ENCODE results near the gene GGT1.
A peak's percentile ranks its signal among the peaks of the same experiment; 100 is the strongest.
"Not testable (repeated sequence)": the region's sequence is repeated elsewhere in the genome, so short reads cannot be mapped to it uniquely, and the experiment has no call there.

GGT1 gene

DNA sequence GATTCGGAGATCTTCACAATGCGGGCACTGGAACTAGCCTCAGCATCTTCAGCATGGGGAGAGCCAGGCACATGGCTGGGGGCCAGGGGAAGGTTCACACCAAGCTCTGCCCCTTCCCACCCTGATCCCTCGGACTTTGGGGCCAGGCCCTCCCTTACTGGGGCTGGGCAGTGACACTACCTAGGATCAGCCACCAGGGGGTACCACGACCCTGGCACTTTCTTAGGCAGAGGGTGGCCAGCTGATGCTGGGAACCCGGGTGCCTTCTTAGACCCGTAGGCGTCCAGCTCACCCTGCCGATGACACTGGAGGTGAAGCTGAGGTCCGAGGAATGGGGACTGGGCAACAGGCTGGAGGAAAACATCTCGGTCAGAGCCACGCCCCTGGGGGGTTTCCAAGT, 26.1 kb downstream of the GGT1 start:
- peak; percentile 15 for TF ChIP-seq CTCF (IDR thresholded peaks at IDR 0.05; ENCODE audit: insufficient read depth, low read length)
- H3K27me3 ChIP-seq (ENCODE audit: insufficient read depth, poor library complexity, severe bottlenecking); H3K4me3 ChIP-seq (replicated peaks; ENCODE audit: insufficient read depth, low read length); H3K27ac ChIP-seq (replicated peaks): not testable (repeated sequence)
- DNase-seq (ENCODE audit: low read depth in 1 of 2, low spot score in 1 of 2), result peak in 1 of 2 experiments; percentile 15

GRCh38 chr22:24630812-24631427, 27.9 kb downstream of the GGT1 start:
- H3K27me3 ChIP-seq (ENCODE audit: insufficient read depth, poor library complexity, severe bottlenecking); H3K4me3 ChIP-seq (replicated peaks; ENCODE audit: insufficient read depth, low read length): not testable (repeated sequence)
- peak overlapping the region; percentile 67 for H3K27ac ChIP-seq (replicated peaks)
- peak in 1 of 2 experiments; percentile 46 for DNase-seq (ENCODE audit: low read depth in 1 of 2, low spot score in 1 of 2)
- TF ChIP-seq SPI1 (IDR thresholded peaks at IDR 0.05; ENCODE audit: borderline replicate concordance, low read depth), result peak; percentile 16; the same call in 1 of the 2 replicates

GRCh38 chr22:24631430-24632122, 28.6 kb downstream of the GGT1 start:
- not testable (repeated sequence) for H3K4me3 ChIP-seq (replicated peaks; ENCODE audit: insufficient read depth, low read length); H3K27me3 ChIP-seq (ENCODE audit: insufficient read depth, poor library complexity, severe bottlenecking); DNase-seq (ENCODE audit: low read depth in 1 of 2, low spot score in 1 of 2)
- peak overlapping the region; percentile 67; the same call in 1 of the 2 replicates for H3K27ac ChIP-seq (replicated peaks)

GRCh38 chr22:24632642-24633041, 29.6 kb downstream of the GGT1 start:
- not testable (repeated sequence) for H3K4me3 ChIP-seq (replicated peaks; ENCODE audit: insufficient read depth, low read length); H3K27ac ChIP-seq (replicated peaks); H3K27me3 ChIP-seq (ENCODE audit: insufficient read depth, poor library complexity, severe bottlenecking)
- DNase-seq (ENCODE audit: low read depth in 1 of 2, low spot score in 1 of 2), result peak in 1 of 2 experiments; percentile 69

- not testable (repeated sequence) for H3K27me3 ChIP-seq (ENCODE audit: insufficient read depth, poor library complexity, severe bottlenecking); H3K27ac ChIP-seq (replicated peaks); DNase-seq (ENCODE audit: low read depth in 1 of 2, low spot score in 1 of 2); H3K4me3 ChIP-seq (replicated peaks; ENCODE audit: insufficient read depth, low read length)
Measured at GRCh38 chr22:24633231-24634023, 30.4 kb downstream of the GGT1 start.

DNA sequence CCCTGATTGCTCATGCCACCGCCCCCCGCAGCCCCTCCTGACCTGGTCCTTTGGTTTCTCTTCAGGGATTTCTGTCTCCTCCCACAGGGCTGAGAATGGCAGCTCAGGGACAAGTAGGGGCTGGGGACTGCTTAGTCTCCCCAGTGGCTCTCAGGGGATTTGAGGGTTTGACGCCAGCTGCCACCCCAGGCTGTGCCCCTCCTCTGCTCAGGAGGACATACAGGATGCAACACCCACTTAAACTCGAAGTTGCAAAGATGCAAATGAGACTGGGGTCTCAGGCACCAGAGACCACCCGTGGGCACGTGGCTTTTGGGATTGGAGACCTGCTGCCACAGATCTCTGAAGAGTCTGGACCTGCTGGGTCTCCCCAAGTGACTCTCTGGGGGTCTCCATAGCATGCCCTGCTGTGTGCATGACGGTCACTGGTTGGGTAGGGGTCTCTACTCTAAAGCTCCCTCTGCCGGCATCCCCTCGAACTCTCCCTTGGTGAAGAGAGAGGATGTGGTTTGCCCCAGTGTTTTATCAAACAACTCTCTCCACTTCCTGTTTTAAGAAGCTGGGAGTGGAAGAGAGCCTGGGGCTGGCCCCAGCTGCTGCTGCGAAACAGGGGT, 31.9 kb downstream of the GGT1 start:
- not testable (repeated sequence) for H3K27me3 ChIP-seq (ENCODE audit: insufficient read depth, poor library complexity, severe bottlenecking); H3K4me3 ChIP-seq (replicated peaks; ENCODE audit: insufficient read depth, low read length)
- H3K27ac ChIP-seq (replicated peaks), result peak overlapping the region; percentile 6; the same call in 1 of the 2 replicates
- peak; percentile 4 for TF ChIP-seq CTCF (IDR thresholded peaks at IDR 0.05; ENCODE audit: insufficient read depth, low read length)
- peak; percentile 82 for TF ChIP-seq SPI1 (IDR thresholded peaks at IDR 0.05; ENCODE audit: borderline replicate concordance, low read depth)
- peak in 1 of 2 experiments; percentile 60 for DNase-seq (ENCODE audit: low read depth in 1 of 2, low spot score in 1 of 2)

DNA sequence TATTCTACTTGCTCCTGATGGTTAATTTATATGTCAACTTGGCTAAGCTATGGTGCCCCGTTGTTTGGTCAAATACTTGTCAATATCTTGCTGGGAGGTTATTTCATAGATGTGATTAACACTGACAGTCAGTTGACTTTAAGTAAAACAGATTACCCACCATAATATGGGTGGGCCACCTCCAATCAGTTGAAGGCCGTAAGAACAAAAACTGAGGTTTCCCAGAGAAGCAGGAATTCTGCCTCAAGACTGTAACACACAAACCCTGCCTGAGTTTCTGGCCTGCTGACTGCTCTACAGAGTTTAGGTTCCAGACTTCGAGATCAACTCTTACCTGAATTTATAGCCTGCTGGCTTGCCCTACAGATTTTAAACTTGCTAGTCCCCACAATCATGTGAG, 33.5 kb downstream of the GGT1 start:
- H3K4me3 ChIP-seq (replicated peaks; ENCODE audit: insufficient read depth, low read length); DNase-seq (ENCODE audit: low read depth in 1 of 2, low spot score in 1 of 2); H3K27me3 ChIP-seq (ENCODE audit: insufficient read depth, poor library complexity, severe bottlenecking); H3K27ac ChIP-seq (replicated peaks): not testable (repeated sequence)

- H3K27me3 ChIP-seq (ENCODE audit: insufficient read depth, poor library complexity, severe bottlenecking); H3K27ac ChIP-seq (replicated peaks); H3K4me3 ChIP-seq (replicated peaks; ENCODE audit: insufficient read depth, low read length); DNase-seq (ENCODE audit: low read depth in 1 of 2, low spot score in 1 of 2): not testable (repeated sequence)
Measured at GRCh38 chr22:24642307-24642706, 39.3 kb downstream of the GGT1 start.

- DNase-seq (ENCODE audit: low read depth in 1 of 2, low spot score in 1 of 2); H3K27me3 ChIP-seq (ENCODE audit: insufficient read depth, poor library complexity, severe bottlenecking); H3K27ac ChIP-seq (replicated peaks); H3K4me3 ChIP-seq (replicated peaks; ENCODE audit: insufficient read depth, low read length): not testable (repeated sequence)
Measured at GRCh38 chr22:24644409-24644808, 41.4 kb downstream of the GGT1 start.

DNA sequence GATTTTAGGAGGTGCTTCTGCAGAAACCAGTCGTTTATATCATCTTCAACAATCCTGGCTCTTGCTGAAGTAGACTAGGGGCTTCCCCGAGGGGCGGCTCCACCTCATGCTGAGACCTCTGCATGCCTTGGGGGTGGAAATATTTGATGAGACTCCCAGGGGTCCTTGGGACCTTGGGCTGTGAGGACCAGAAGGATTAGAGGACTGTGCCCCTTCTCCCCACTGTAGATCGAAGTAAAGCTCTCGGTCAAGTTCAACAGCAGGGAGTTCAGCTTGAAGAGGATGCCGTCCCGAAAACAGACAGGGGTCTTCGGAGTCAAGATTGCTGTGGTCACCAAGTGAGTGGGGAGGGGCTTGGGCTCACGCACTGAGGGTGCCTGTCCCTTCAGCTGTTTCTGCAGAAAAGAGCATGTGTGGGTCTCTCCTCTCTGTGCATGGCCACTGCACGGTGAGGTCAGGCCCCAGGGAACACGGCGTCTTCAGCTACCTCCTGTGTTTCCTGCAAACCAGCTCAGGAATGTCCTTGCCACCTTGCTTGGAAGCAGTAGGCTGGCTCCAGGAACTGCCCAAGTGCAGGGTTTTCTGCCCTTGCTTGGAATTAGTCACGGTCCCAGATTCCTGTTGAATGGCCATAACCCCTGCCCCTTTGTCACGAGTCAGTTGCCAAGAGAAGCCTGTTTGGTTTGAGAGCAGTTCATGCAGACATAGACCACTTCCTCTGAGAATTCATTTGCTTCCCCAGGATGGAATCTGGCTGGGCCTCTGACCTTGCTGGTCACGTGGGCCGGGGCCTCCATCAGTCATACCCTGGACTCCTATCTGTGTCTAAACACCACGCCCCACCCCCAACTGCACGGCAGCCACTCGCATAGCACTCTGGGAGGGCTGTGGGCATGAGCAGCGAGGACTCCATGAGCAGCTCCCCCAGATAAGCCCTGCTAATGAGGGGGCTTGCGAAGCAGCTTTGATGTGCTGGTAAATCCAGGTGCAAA, 42.7 kb downstream of the GGT1 start:
- not testable (repeated sequence) for H3K27me3 ChIP-seq (ENCODE audit: insufficient read depth, poor library complexity, severe bottlenecking); H3K4me3 ChIP-seq (replicated peaks; ENCODE audit: insufficient read depth, low read length); H3K27ac ChIP-seq (replicated peaks); DNase-seq (ENCODE audit: low read depth in 1 of 2, low spot score in 1 of 2)

GRCh38 chr22:24646756-24647155, 43.8 kb downstream of the GGT1 start:
- not testable (repeated sequence) for H3K4me3 ChIP-seq (replicated peaks; ENCODE audit: insufficient read depth, low read length); H3K27ac ChIP-seq (replicated peaks); DNase-seq (ENCODE audit: low read depth in 1 of 2, low spot score in 1 of 2); H3K27me3 ChIP-seq (ENCODE audit: insufficient read depth, poor library complexity, severe bottlenecking)

Data from HL-60 (cell line).